Liver (tissue), 9 donors: ENCODE data around the gene CORO2B. TPM values are rescaled to one million over a fixed set of nuclear protein-coding genes. Genes with fewer than 3 reads are reported as not detected.

ENCODE experiments used
- DNase-seq: peaks from one replicate; pipeline ENCODE4 v3.0.0-alpha.2; 2017; ENCODE audit warnings: low spot score
- H3K27ac ChIP-seq, 2 donors: one replicate each; pipeline ENCODE4 v1.7.0; 2013; ENCODE audit warnings: inconsistent platforms in 2 of 2, low read length in 2 of 2, control low read depth in 1 of 2, low read depth in 1 of 2, mild to moderate bottlenecking in 1 of 2
- H3K27me3 ChIP-seq, 4 donors: one replicate each; pipeline versions ENCODE4 v1.6.1 to v1.7.0; 2013; ENCODE audit warnings: low read length in 3 of 4, inconsistent platforms in 1 of 4, mild to moderate bottlenecking in 1 of 4, moderate library complexity in 1 of 4; ENCODE audit not compliant: control insufficient read depth in 4 of 4, insufficient read depth in 4 of 4
- H3K36me3 ChIP-seq, 4 donors: one replicate each; pipeline versions ENCODE4 v1.6.1 to v1.7.0; 2013; ENCODE audit warnings: low read length in 3 of 4, mild to moderate bottlenecking in 3 of 4, low read depth in 1 of 4, moderate library complexity in 1 of 4; ENCODE audit not compliant: control insufficient read depth in 4 of 4, insufficient read depth in 3 of 4
- H3K4me1 ChIP-seq, 4 donors: one replicate each; pipeline versions ENCODE4 v1.6.1 to v1.7.0; 2013; ENCODE audit warnings: low read length in 3 of 4, mild to moderate bottlenecking in 3 of 4, moderate library complexity in 1 of 4; ENCODE audit not compliant: control insufficient read depth in 4 of 4, insufficient read depth in 4 of 4
- H3K4me3 ChIP-seq, 3 donors: one replicate each; pipeline versions ENCODE4 v1.6.1 to v1.7.0; 2013; ENCODE audit warnings: low read length in 3 of 3, control low read depth in 1 of 3, low read depth in 1 of 3, mild to moderate bottlenecking in 1 of 3
- H3K9ac ChIP-seq, 2 donors: one replicate each; pipeline ENCODE4 v1.7.0; 2013; ENCODE audit warnings: low read length in 2 of 2, mild to moderate bottlenecking in 2 of 2, moderate library complexity in 2 of 2, control low read depth in 1 of 2, low read depth in 1 of 2
- H3K9me3 ChIP-seq, 4 donors: one replicate each; pipeline versions ENCODE4 v1.6.1 to v1.7.0; 2013; ENCODE audit warnings: low read length in 3 of 4; ENCODE audit not compliant: control insufficient read depth in 4 of 4
- EGR1 ChIP-seq, 2 donors: IDR thresholded peaks; 2 replicates each; pipeline ENCODE4 v1.6.1; 2016 to 2018; ENCODE audit warnings: antibody characterized with exemption in 2 of 2, low read depth in 2 of 2
- FOXA1 ChIP-seq: IDR thresholded peaks from 2 replicates; pipeline ENCODE4 v1.6.1; 2016; ENCODE audit warnings: antibody characterized with exemption
- FOXA2 ChIP-seq: IDR thresholded peaks from 2 replicates; pipeline ENCODE4 v1.6.1; 2016; ENCODE audit warnings: antibody characterized with exemption
- GABPA ChIP-seq, 2 donors: IDR thresholded peaks in 1 of 2; conservative IDR thresholded peaks in 1 of 2; 2 replicates each; pipeline ENCODE4 v1.6.1; 2016; ENCODE audit warnings: antibody characterized with exemption in 2 of 2, mild to moderate bottlenecking in 1 of 2, moderate library complexity in 1 of 2
- HNF4A ChIP-seq, 2 donors: conservative IDR thresholded peaks; 2 replicates each; pipeline ENCODE4 v1.6.1; 2016; ENCODE audit warnings: antibody characterized with exemption in 2 of 2, mild to moderate bottlenecking in 2 of 2
- HNF4G ChIP-seq: IDR thresholded peaks from 2 replicates; pipeline ENCODE4 v1.6.1; 2016; ENCODE audit warnings: antibody characterized with exemption
- JUND ChIP-seq, 2 donors: IDR thresholded peaks; 2 replicates each; pipeline ENCODE4 v1.6.1; 2016; ENCODE audit warnings: antibody characterized with exemption in 2 of 2
- MAX ChIP-seq: IDR thresholded peaks from 2 replicates; pipeline ENCODE4 v1.6.1; 2016; ENCODE audit warnings: antibody characterized with exemption
- NR2F2 ChIP-seq: IDR thresholded peaks from 2 replicates; pipeline ENCODE4 v1.6.1; 2016; ENCODE audit warnings: antibody characterized with exemption
- RAD21 ChIP-seq, 2 donors: IDR thresholded peaks; 2 replicates each; pipeline ENCODE4 v1.6.1; 2016; ENCODE audit warnings: antibody characterized with exemption in 2 of 2, mild to moderate bottlenecking in 2 of 2
- REST ChIP-seq: IDR thresholded peaks from 2 replicates; pipeline ENCODE4 v1.6.1; 2016; ENCODE audit warnings: antibody characterized with exemption, mild to moderate bottlenecking
- RXRA ChIP-seq, 2 donors: IDR thresholded peaks; 2 replicates each; pipeline ENCODE4 v1.6.1; 2017 to 2018; ENCODE audit warnings: antibody characterized with exemption in 2 of 2, mild to moderate bottlenecking in 1 of 2
- SP1 ChIP-seq: IDR thresholded peaks from 2 replicates; pipeline ENCODE4 v1.6.1; 2018; ENCODE audit warnings: antibody characterized with exemption, mild to moderate bottlenecking
- TAF1 ChIP-seq: conservative IDR thresholded peaks from 2 replicates; pipeline ENCODE4 v1.6.1; 2016; ENCODE audit warnings: antibody characterized with exemption, mild to moderate bottlenecking
- YY1 ChIP-seq: IDR thresholded peaks from 2 replicates; pipeline ENCODE4 v1.6.1; 2016; ENCODE audit warnings: antibody characterized with exemption, mild to moderate bottlenecking
- WGBS: extraction: QIAGEN DNeasy Blood & Tissue Kit; methylation state at CpG from one replicate; pipeline ENCODE4 v1.1.7; 2013; 5-methylcytosine and 5-hydroxymethylcytosine counted together
- polyA plus RNA-seq, 2 donors: library from polyadenylated mRNA; stranded (reverse) in 1 of 2; unstranded in 1 of 2; fragments of 200-250 nt in 1 of 2; fragments of >200 nt in 1 of 2; fragmentation: Nextera tagmentation in 1 of 2; extraction: Ambion mirVana in 1 of 2; gene quantifications; one replicate each; pipeline versions ENCODE4 v1.2.1 to v1.2.3, GENCODE V29; 2013 to 2015
- total RNA-seq, 2 donors: library from RNA; depleted of rRNA; stranded (reverse); fragments of >200 nt; gene quantifications; one replicate each; pipeline ENCODE4 v1.2.3, GENCODE V29; 2014
- TF ChIP-seq, protein P1 (sequence below): IDR thresholded peaks from 2 replicates; pipeline ENCODE4 v1.6.1; 2016; ENCODE audit warnings: antibody characterized with exemption
- TF ChIP-seq, protein P2 (sequence below): fragments of 150-350 bp; IDR thresholded peaks from 2 replicates; pipeline ENCODE4 v1.5.1; 2017; ENCODE audit warnings: improper control_type of control experiment, low read depth, low read length; ENCODE audit not compliant: missing input control
- TF ChIP-seq, protein P3 (sequence below): IDR thresholded peaks from 2 replicates; pipeline ENCODE4 v1.6.1; 2016; ENCODE audit warnings: antibody characterized with exemption
- donor health status: healthy.
- donor health status: healthy.
- donor health status: healthy.
- donor health status: healthy.
- donor health status: healthy.

The CORO2B gene
- total and polyA plus RNA-seq, 4 donors, result 0.15 to 0.65 (median 0.52) TPM

- DNase-seq, result no peak
- Histone ChIP-seq H3K9ac (no peak overlapping the region), H3K4me1 (no peaks in the 10 kb centered on the region), H3K4me3 (no peak overlapping the region), H3K27me3 (peaks cover 0 to 3% (median 0%) of the 10 kb centered on the region in 4 donors), H3K36me3 (no peaks in the 10 kb centered on the region), H3K27ac (no peak overlapping the region), H3K9me3 (no peaks in the 10 kb centered on the region)
- TF ChIP-seq RAD21 (IDR thresholded peaks at IDR 0.05) (no peak), GABPA (IDR thresholded peaks at IDR 0.05 in 1 of 2, conservative IDR thresholded peaks at IDR 0.05 in 1 of 2) (no peak), SP1 (no peak), FOXA1 (no peak), YY1 (no peak), HNF4A (conservative IDR thresholded peaks at IDR 0.05) (no peak), JUND (IDR thresholded peaks at IDR 0.05) (no peak), HNF4G (no peak), FOXA2 (no peak), MAX (no peak), TAF1 (no peak), EGR1 (IDR thresholded peaks at IDR 0.05; ENCODE audit: low read depth in 2 of 2) (no peak), RXRA (IDR thresholded peaks at IDR 0.05) (no peak), REST (no peak), NR2F2 (no peak)
- TF ChIP-seq, protein P1, sequence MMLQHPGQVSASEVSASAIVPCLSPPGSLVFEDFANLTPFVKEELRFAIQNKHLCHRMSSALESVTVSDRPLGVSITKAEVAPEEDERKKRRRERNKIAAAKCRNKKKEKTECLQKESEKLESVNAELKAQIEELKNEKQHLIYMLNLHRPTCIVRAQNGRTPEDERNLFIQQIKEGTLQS, result no peak
- TF ChIP-seq, protein P2, sequence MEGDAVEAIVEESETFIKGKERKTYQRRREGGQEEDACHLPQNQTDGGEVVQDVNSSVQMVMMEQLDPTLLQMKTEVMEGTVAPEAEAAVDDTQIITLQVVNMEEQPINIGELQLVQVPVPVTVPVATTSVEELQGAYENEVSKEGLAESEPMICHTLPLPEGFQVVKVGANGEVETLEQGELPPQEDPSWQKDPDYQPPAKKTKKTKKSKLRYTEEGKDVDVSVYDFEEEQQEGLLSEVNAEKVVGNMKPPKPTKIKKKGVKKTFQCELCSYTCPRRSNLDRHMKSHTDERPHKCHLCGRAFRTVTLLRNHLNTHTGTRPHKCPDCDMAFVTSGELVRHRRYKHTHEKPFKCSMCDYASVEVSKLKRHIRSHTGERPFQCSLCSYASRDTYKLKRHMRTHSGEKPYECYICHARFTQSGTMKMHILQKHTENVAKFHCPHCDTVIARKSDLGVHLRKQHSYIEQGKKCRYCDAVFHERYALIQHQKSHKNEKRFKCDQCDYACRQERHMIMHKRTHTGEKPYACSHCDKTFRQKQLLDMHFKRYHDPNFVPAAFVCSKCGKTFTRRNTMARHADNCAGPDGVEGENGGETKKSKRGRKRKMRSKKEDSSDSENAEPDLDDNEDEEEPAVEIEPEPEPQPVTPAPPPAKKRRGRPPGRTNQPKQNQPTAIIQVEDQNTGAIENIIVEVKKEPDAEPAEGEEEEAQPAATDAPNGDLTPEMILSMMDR, result no peak
- TF ChIP-seq, protein P3, sequence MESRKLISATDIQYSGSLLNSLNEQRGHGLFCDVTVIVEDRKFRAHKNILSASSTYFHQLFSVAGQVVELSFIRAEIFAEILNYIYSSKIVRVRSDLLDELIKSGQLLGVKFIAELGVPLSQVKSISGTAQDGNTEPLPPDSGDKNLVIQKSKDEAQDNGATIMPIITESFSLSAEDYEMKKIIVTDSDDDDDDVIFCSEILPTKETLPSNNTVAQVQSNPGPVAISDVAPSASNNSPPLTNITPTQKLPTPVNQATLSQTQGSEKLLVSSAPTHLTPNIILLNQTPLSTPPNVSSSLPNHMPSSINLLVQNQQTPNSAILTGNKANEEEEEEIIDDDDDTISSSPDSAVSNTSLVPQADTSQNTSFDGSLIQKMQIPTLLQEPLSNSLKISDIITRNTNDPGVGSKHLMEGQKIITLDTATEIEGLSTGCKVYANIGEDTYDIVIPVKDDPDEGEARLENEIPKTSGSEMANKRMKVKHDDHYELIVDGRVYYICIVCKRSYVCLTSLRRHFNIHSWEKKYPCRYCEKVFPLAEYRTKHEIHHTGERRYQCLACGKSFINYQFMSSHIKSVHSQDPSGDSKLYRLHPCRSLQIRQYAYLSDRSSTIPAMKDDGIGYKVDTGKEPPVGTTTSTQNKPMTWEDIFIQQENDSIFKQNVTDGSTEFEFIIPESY, result no peak
- 83% methylated on average over 9 of the region's 9 CpGs for WGBS
Observed at GRCh38 chr15:68630211-68630555, 51.4 kb downstream of the CORO2B start.
